ENCODE data around the gene IZUMO4. TPM values are rescaled to one million over a fixed set of nuclear protein-coding genes. Genes with fewer than 3 reads are reported as not detected.

Gene IZUMO4
- polyA plus RNA-seq, 1 donor (not counting 4 experiments of a cell fraction or from before 2014, with no cell fraction given) = 6.7 TPM

GRCh38 chr19:2114218-2114617 lies 17.5 kb downstream of the IZUMO4 start:
- Histone ChIP-seq H3K27ac (ENCODE audit: control insufficient read depth, insufficient read depth, low read length) (no peak overlapping the region), H3K4me2 (ENCODE audit: control insufficient read depth, extremely low read depth, insufficient read depth, low read depth, low read length) (no peak overlapping the region), H3K9ac (ENCODE audit: control insufficient read depth, extremely low read depth, insufficient read depth, low read length) (no peak overlapping the region), H2AFZ (ENCODE audit: control insufficient read depth, low read length) (no peak overlapping the region), H3K27me3 (ENCODE audit: control insufficient read depth, extremely low read depth, insufficient read depth, low read length) (no peaks in the 10 kb centered on the region), H3K4me1 (ENCODE audit: control insufficient read depth, extremely low read depth, insufficient read depth, low read length) (no peaks in the 10 kb centered on the region), H3K9me3 (ENCODE audit: control insufficient read depth, low read depth, low read length) (no peaks in the 10 kb centered on the region), H3K4me3 (ENCODE audit: control insufficient read depth in 2 of 3, extremely low read depth in 1 of 3, insufficient read depth in 2 of 3, low read depth in 1 of 3, low read length in 3 of 3) (no peak overlapping the region), H3K36me3 (ENCODE audit: control insufficient read depth in 2 of 2, extremely low read depth in 1 of 2, insufficient read depth in 2 of 2, low read length in 2 of 2) (peaks cover 56 to 73% of the 10 kb centered on the region in 2 experiments), H3K9me1 (ENCODE audit: control insufficient read depth, extremely low read depth, insufficient read depth, low read length) (no peaks in the 10 kb centered on the region), H3K79me2 (ENCODE audit: control insufficient read depth, insufficient read depth, low read length) (no peaks in the 10 kb centered on the region), H4K20me1 (ENCODE audit: control insufficient read depth, extremely low read depth, insufficient read depth, low read length) (no peaks in the 10 kb centered on the region)
- TF ChIP-seq EZH2 (IDR thresholded peaks at IDR 0.05; ENCODE audit: low read length) = no peak
- no peak for TF ChIP-seq CTCF (optimal IDR thresholded peaks at IDR 0.05 in 1 of 3, IDR thresholded peaks at IDR 0.05 in 1 of 3, conservative IDR thresholded peaks at IDR 0.05 in 1 of 3; ENCODE audit: extremely low read depth in 1 of 3, insufficient read depth in 2 of 3, low read length in 3 of 3)
- dilution Hi-C loops (cut with MboI; ENCODE audit: extremely low pct_ligation_motif_present, low sequenced_read_pairs) = no loop called here
- FAIRE-seq (no peak), DNase-seq (ENCODE audit: low read depth, low spot score) (no peak)

DNA sequence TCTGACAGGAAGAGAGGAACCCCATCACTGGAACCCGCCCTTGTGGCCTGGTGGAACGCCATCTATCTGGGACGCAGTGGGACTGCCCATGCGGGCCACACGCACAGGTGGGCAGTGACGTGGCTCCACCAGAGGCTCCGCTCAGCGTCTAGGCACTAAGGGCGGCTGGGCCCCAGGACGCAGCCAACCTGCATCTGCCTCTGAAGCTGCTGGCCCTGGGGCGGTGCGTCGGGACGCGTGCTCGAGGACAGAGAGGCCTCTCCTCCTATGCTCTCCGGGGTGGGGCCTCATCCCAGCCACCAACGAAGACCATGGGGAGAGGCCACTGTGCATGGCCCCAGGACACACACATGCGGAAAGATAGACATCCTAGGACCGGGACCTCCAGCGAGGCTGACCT lies 18.1 kb downstream of the IZUMO4 start:
- FAIRE-seq (no peak), DNase-seq (ENCODE audit: low read depth, low spot score) (no peak)
- Histone ChIP-seq H3K9me1 (ENCODE audit: control insufficient read depth, extremely low read depth, insufficient read depth, low read length) (no peaks in the 10 kb centered on the region), H3K9me3 (ENCODE audit: control insufficient read depth, low read depth, low read length) (no peaks in the 10 kb centered on the region), H3K4me2 (ENCODE audit: control insufficient read depth, extremely low read depth, insufficient read depth, low read depth, low read length) (no peak overlapping the region), H3K27me3 (ENCODE audit: control insufficient read depth, extremely low read depth, insufficient read depth, low read length) (no peaks in the 10 kb centered on the region), H3K4me3 (ENCODE audit: control insufficient read depth in 2 of 3, extremely low read depth in 1 of 3, insufficient read depth in 2 of 3, low read depth in 1 of 3, low read length in 3 of 3) (no peak overlapping the region), H3K9ac (ENCODE audit: control insufficient read depth, extremely low read depth, insufficient read depth, low read length) (no peak overlapping the region), H3K4me1 (ENCODE audit: control insufficient read depth, extremely low read depth, insufficient read depth, low read length) (no peaks in the 10 kb centered on the region), H3K27ac (ENCODE audit: control insufficient read depth, insufficient read depth, low read length) (no peak overlapping the region), H3K36me3 (ENCODE audit: control insufficient read depth in 2 of 2, extremely low read depth in 1 of 2, insufficient read depth in 2 of 2, low read length in 2 of 2) (peaks cover 53 to 70% of the 10 kb centered on the region in 2 experiments), H2AFZ (ENCODE audit: control insufficient read depth, low read length) (no peak overlapping the region), H4K20me1 (ENCODE audit: control insufficient read depth, extremely low read depth, insufficient read depth, low read length) (no peaks in the 10 kb centered on the region), H3K79me2 (ENCODE audit: control insufficient read depth, insufficient read depth, low read length) (no peaks in the 10 kb centered on the region)
- TF ChIP-seq CTCF (optimal IDR thresholded peaks at IDR 0.05 in 1 of 3, IDR thresholded peaks at IDR 0.05 in 1 of 3, conservative IDR thresholded peaks at IDR 0.05 in 1 of 3; ENCODE audit: extremely low read depth in 1 of 3, insufficient read depth in 2 of 3, low read length in 3 of 3) = no peak
- dilution Hi-C loops (cut with MboI; ENCODE audit: extremely low pct_ligation_motif_present, low sequenced_read_pairs) = no loop called here

Measured in keratinocyte (primary cell).